Mesenchymal stem cell (in vitro differentiated cells and primary cell): Measurements from ENCODE around the gene UCHL1. TPM values are rescaled to one million over a fixed set of nuclear protein-coding genes. Genes with fewer than 3 reads are reported as not detected.
A peak's percentile ranks its signal among the peaks of the same experiment; 100 is the strongest.

Experiments
- DNase-seq: peaks from one replicate; pipeline ENCODE4 v3.0.0-alpha.2; 2013
- H2AFZ ChIP-seq: one replicate; pipeline ENCODE4 v1.6.1; 2013; ENCODE audit warnings: low read depth, mild to moderate bottlenecking, control low read depth, inconsistent platforms, low read length, moderate library complexity
- H2AK5ac ChIP-seq: 2 replicates; pipeline ENCODE4 v1.6.1; 2013; ENCODE audit warnings: low read length, moderate library complexity, mild to moderate bottlenecking, inconsistent platforms; ENCODE audit not compliant: severe bottlenecking
- H2BK120ac ChIP-seq: one replicate; pipeline ENCODE4 v1.6.1; 2013; ENCODE audit warnings: low read depth, mild to moderate bottlenecking, inconsistent platforms, low read length, moderate library complexity
- H2BK12ac ChIP-seq, 2 experiments: one replicate each; pipeline ENCODE4 v1.6.1; 2013; ENCODE audit warnings: inconsistent platforms in 2 of 2, low read length in 2 of 2, mild to moderate bottlenecking in 2 of 2, moderate library complexity in 2 of 2, control low read depth in 1 of 2
- H2BK15ac ChIP-seq: one replicate; pipeline ENCODE4 v1.6.1; 2013; ENCODE audit warnings: mild to moderate bottlenecking, low read depth, inconsistent platforms; ENCODE audit not compliant: poor library complexity, severe bottlenecking
- H2BK5ac ChIP-seq: 2 replicates; pipeline ENCODE4 v1.6.1; 2013; ENCODE audit warnings: low read depth, mild to moderate bottlenecking, low read length, control low read depth, inconsistent platforms; ENCODE audit not compliant: poor library complexity, severe bottlenecking
- H3K14ac ChIP-seq, 2 experiments: one replicate each; pipeline ENCODE4 v1.6.1; 2013; ENCODE audit warnings: inconsistent platforms in 2 of 2, low read length in 2 of 2, control low read depth in 1 of 2, mild to moderate bottlenecking in 1 of 2, moderate library complexity in 1 of 2
- H3K18ac ChIP-seq, 2 experiments: one replicate each; pipeline ENCODE4 v1.6.1; 2013; ENCODE audit warnings: inconsistent platforms in 2 of 2, low read length in 2 of 2, control low read depth in 1 of 2, low read depth in 1 of 2, mild to moderate bottlenecking in 1 of 2
- H3K23ac ChIP-seq, 2 experiments: one replicate each; pipeline ENCODE4 v1.6.1; 2013; ENCODE audit warnings: inconsistent platforms in 2 of 2, low read length in 2 of 2, mild to moderate bottlenecking in 2 of 2, moderate library complexity in 2 of 2, control low read depth in 1 of 2
- H3K27ac ChIP-seq: 2 replicates; pipeline ENCODE4 v1.5.1; 2013; ENCODE audit warnings: mild to moderate bottlenecking, moderate library complexity, low read length, control low read depth, inconsistent platforms; ENCODE audit not compliant: poor library complexity, severe bottlenecking
- H3K27me3 ChIP-seq, 2 experiments: 2 replicates each; pipeline versions ENCODE4 v1.6.1 to v1.7.0; 2013; ENCODE audit warnings: low read length in 2 of 2, mild to moderate bottlenecking in 2 of 2, moderate library complexity in 2 of 2, control low read depth in 1 of 2, inconsistent platforms in 1 of 2; ENCODE audit not compliant: control insufficient read depth in 1 of 2, insufficient read depth in 1 of 2
- H3K36me3 ChIP-seq, 2 experiments: 2 replicates each; pipeline versions ENCODE4 v1.6.1 to v1.7.0; 2013; ENCODE audit warnings: low read length in 2 of 2, control low read depth in 1 of 2, inconsistent platforms in 1 of 2, low read depth in 1 of 2, mild to moderate bottlenecking in 1 of 2; ENCODE audit not compliant: insufficient read depth in 2 of 2, control insufficient read depth in 1 of 2
- H3K4ac ChIP-seq, 2 experiments: one replicate each; pipeline ENCODE4 v1.6.1; 2013; ENCODE audit warnings: inconsistent platforms in 2 of 2, low read length in 2 of 2, mild to moderate bottlenecking in 2 of 2, moderate library complexity in 2 of 2, control low read depth in 1 of 2, low read depth in 1 of 2
- H3K4me1 ChIP-seq: 2 replicates; pipeline ENCODE4 v1.6.1; 2013; ENCODE audit warnings: low read depth, low read length, control low read depth; ENCODE audit not compliant: control insufficient read depth, insufficient read depth
- H3K4me2 ChIP-seq: 2 replicates; pipeline ENCODE4 v1.6.1; 2013; ENCODE audit warnings: low read length, mild to moderate bottlenecking, inconsistent platforms; ENCODE audit not compliant: poor library complexity, severe bottlenecking
- H3K4me3 ChIP-seq, 2 experiments: 2 replicates each; pipeline versions ENCODE4 v1.5.1 to v1.7.0; 2013; ENCODE audit warnings: low read length in 2 of 2, mild to moderate bottlenecking in 2 of 2, control low read depth in 1 of 2, low read depth in 1 of 2; ENCODE audit not compliant: insufficient read depth in 1 of 2
- H3K79me1 ChIP-seq: replicated peaks from 2 replicates; pipeline ENCODE4 v1.6.1; 2013; ENCODE audit warnings: mild to moderate bottlenecking, control low read depth, low read length, inconsistent platforms; ENCODE audit not compliant: poor library complexity, severe bottlenecking
- H3K9ac ChIP-seq: 2 replicates; pipeline ENCODE4 v1.7.0; 2013; ENCODE audit warnings: mild to moderate bottlenecking, low read length, moderate library complexity
- H3K9me3 ChIP-seq: 2 replicates; pipeline ENCODE4 v1.7.0; 2013; ENCODE audit warnings: mild to moderate bottlenecking, low read length; ENCODE audit not compliant: control insufficient read depth
- H4K8ac ChIP-seq: one replicate; pipeline ENCODE4 v1.6.1; 2013; ENCODE audit warnings: inconsistent platforms, mild to moderate bottlenecking, low read length, moderate library complexity
- H4K91ac ChIP-seq: one replicate; pipeline ENCODE4 v1.6.1; 2013; ENCODE audit warnings: mild to moderate bottlenecking, low read length, inconsistent platforms
- WGBS: methylation state at CpG from one replicate; pipeline ENCODE4 v1.1.7; 2013; ENCODE audit warnings: mixed read lengths; 5-methylcytosine and 5-hydroxymethylcytosine counted together
- polyA plus RNA-seq, 2 experiments: library from polyadenylated mRNA; stranded (reverse); fragments of 200-250 nt; gene quantifications; one replicate each; pipeline ENCODE4 v1.2.3, GENCODE V29; 2013

UCHL1 gene
- 1,126 TPM for polyA plus RNA-seq (2013, experiment 1 of 2)
- polyA plus RNA-seq (2013, experiment 2 of 2), result 1,155 TPM

- H3K9ac ChIP-seq, result peak within 1 kb of the TSS; percentile 90
- H2BK12ac ChIP-seq, result peak within 1 kb of the TSS in 1 of 2 experiments; percentile 45
- peak within 1 kb of the TSS; percentile 82 for H4K8ac ChIP-seq
- peak within 1 kb of the TSS; percentile 93 for H3K4me2 ChIP-seq
- peak within 1 kb of the TSS; percentile 94 for H2BK15ac ChIP-seq
- peak within 1 kb of the TSS; percentile 20 for H2AFZ ChIP-seq
- peak; percentile 93 for DNase-seq
- H3K36me3 ChIP-seq, result peaks cover 13 to 25% of the 10 kb centered on the region in 2 experiments
- H3K14ac ChIP-seq, result peak within 1 kb of the TSS in 1 of 2 experiments; percentile 68
- peak within 1 kb of the TSS; percentile 58 to 98 for H3K18ac ChIP-seq
- peaks cover 0 to 3% of the 10 kb centered on the region in 2 experiments for H3K27me3 ChIP-seq
- peak within 1 kb of the TSS; percentile 2 to 31 for H3K23ac ChIP-seq
- H4K91ac ChIP-seq, result peak within 1 kb of the TSS; percentile 92
- peaks cover 16% of the 10 kb centered on the region for H3K79me1 ChIP-seq
- H3K4me3 ChIP-seq, result peak within 1 kb of the TSS; percentile 82 to 97
- peaks cover 7% of the 10 kb centered on the region for H3K4me1 ChIP-seq
- peak within 1 kb of the TSS; percentile 73 for H2BK120ac ChIP-seq
- H2AK5ac ChIP-seq, result no peak within 1 kb of the TSS
- H2BK5ac ChIP-seq, result peak within 1 kb of the TSS; percentile 39
- peak within 1 kb of the TSS; percentile 80 to 91 for H3K4ac ChIP-seq
- peak within 1 kb of the TSS; percentile 64 for H3K27ac ChIP-seq
- WGBS, result under 1% methylated on average over 55 of the region's 55 CpGs
- no peaks in the 10 kb centered on the region for H3K9me3 ChIP-seq
Measured at GRCh38 chr4:41256740-41257256, at the start of gene UCHL1. Gene UCHL1 (plus strand): TSS chr4:41256928. CDS start chr4:41256977, 49 bp downstream.

- H3K9ac ChIP-seq, result no peak overlapping the region
- no peak overlapping the region for H2AFZ ChIP-seq
- H3K4me1 ChIP-seq, result peaks cover 16% of the 10 kb centered on the region
- peak overlapping the region; percentile 39 for H3K27ac ChIP-seq
- no peak overlapping the region for H2BK5ac ChIP-seq
- no peak overlapping the region for H3K4me2 ChIP-seq
- no peaks in the 10 kb centered on the region for H3K27me3 ChIP-seq
- no peaks in the 10 kb centered on the region for H3K9me3 ChIP-seq
- H3K4me3 ChIP-seq, result peak overlapping the region in 1 of 2 experiments; percentile 8
- peak overlapping the region; percentile 88 for H2AK5ac ChIP-seq
- no peak overlapping the region for H3K14ac ChIP-seq
- H3K36me3 ChIP-seq, result peaks cover 0 to 3% of the 10 kb centered on the region in 2 experiments
- H2BK15ac ChIP-seq, result no peak overlapping the region
- no peak overlapping the region for H3K4ac ChIP-seq
- no peak overlapping the region for H2BK120ac ChIP-seq
- H4K8ac ChIP-seq, result no peak overlapping the region
- no peak overlapping the region for H4K91ac ChIP-seq
- DNase-seq, result peak; percentile 28
- no peak overlapping the region for H3K23ac ChIP-seq
- H2BK12ac ChIP-seq, result no peak overlapping the region
- no peaks in the 10 kb centered on the region for H3K79me1 ChIP-seq
- H3K18ac ChIP-seq, result no peak overlapping the region
Measured at GRCh38 chr4:41207291-41207831, 49.4 kb upstream of the UCHL1 start.

- no peak overlapping the region for H3K9ac ChIP-seq
- no peak overlapping the region for H2BK5ac ChIP-seq
- no peak overlapping the region for H3K4ac ChIP-seq
- no peak overlapping the region for H3K14ac ChIP-seq
- no peak overlapping the region for H2BK15ac ChIP-seq
- H3K23ac ChIP-seq, result no peak overlapping the region
- DNase-seq, result no peak
- H3K27me3 ChIP-seq, result no peaks in the 10 kb centered on the region
- H3K18ac ChIP-seq, result no peak overlapping the region
- H3K4me1 ChIP-seq, result peaks cover 10% of the 10 kb centered on the region
- H2AFZ ChIP-seq, result no peak overlapping the region
- no peaks in the 10 kb centered on the region for H3K9me3 ChIP-seq
- peak overlapping the region; percentile 9 for H2AK5ac ChIP-seq
- H4K8ac ChIP-seq, result no peak overlapping the region
- no peaks in the 10 kb centered on the region for H3K79me1 ChIP-seq
- H3K4me2 ChIP-seq, result no peak overlapping the region
- H3K4me3 ChIP-seq, result no peak overlapping the region
- H4K91ac ChIP-seq, result no peak overlapping the region
- no peak overlapping the region for H2BK12ac ChIP-seq
- peaks cover 0 to 3% of the 10 kb centered on the region in 2 experiments for H3K36me3 ChIP-seq
- no peak overlapping the region for H2BK120ac ChIP-seq
- H3K27ac ChIP-seq, result peak overlapping the region; percentile 86
- WGBS, result 93% methylated on average over 5 of the region's 5 CpGs
Measured at GRCh38 chr4:41209187-41209586, 47.5 kb upstream of the UCHL1 start.

- Histone ChIP-seq H2BK120ac (no peak overlapping the region), H2BK12ac (peak overlapping the region in 1 of 2 experiments; percentile 59), H3K36me3 (peaks cover 0 to 3% of the 10 kb centered on the region in 2 experiments), H2BK5ac (no peak overlapping the region), H3K9me3 (no peaks in the 10 kb centered on the region), H3K18ac (no peak overlapping the region), H4K91ac (no peak overlapping the region), H2AFZ (no peak overlapping the region), H4K8ac (no peak overlapping the region), H2AK5ac (peak overlapping the region; percentile 96), H3K9ac (no peak overlapping the region), H3K27ac (no peak overlapping the region), H3K4me3 (no peak overlapping the region), H3K14ac (no peak overlapping the region), H3K4ac (no peak overlapping the region), H3K79me1 (no peaks in the 10 kb centered on the region), H3K4me1 (peaks cover 7% of the 10 kb centered on the region), H3K27me3 (no peaks in the 10 kb centered on the region), H2BK15ac (no peak overlapping the region), H3K4me2 (no peak overlapping the region), H3K23ac (no peak overlapping the region)
- WGBS, result 96% methylated on average over 9 of the region's 9 CpGs
- DNase-seq, result no peak
Measured at GRCh38 chr4:41209901-41210300, 46.8 kb upstream of the UCHL1 start.
